Measurements from ENCODE around the gene CNBD2.

CNBD2 gene

DNA sequence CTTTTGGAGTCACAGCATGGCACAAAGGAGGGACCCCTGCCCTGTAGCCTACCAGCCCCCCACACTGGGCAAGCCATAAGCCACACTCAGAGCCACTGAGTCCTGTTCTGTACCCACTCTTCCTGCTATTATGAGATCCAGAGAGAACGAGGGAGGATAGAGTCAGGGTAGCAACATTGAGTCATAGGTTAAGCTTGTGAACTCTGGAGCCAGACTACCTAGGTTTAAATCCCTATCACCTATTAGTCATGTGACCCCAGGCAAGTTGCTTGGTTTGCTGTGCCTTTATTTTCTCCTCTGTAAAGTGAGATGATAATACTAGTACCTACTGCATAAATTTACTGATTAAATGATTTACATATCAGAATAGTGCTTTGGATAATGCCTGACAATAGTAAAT, 540 bp downstream of the CNBD2 start:
- H3K4me3 ChIP-seq (ENCODE audit: low read depth, low read length), result no peak overlapping the region
- TF ChIP-seq, protein P1, sequence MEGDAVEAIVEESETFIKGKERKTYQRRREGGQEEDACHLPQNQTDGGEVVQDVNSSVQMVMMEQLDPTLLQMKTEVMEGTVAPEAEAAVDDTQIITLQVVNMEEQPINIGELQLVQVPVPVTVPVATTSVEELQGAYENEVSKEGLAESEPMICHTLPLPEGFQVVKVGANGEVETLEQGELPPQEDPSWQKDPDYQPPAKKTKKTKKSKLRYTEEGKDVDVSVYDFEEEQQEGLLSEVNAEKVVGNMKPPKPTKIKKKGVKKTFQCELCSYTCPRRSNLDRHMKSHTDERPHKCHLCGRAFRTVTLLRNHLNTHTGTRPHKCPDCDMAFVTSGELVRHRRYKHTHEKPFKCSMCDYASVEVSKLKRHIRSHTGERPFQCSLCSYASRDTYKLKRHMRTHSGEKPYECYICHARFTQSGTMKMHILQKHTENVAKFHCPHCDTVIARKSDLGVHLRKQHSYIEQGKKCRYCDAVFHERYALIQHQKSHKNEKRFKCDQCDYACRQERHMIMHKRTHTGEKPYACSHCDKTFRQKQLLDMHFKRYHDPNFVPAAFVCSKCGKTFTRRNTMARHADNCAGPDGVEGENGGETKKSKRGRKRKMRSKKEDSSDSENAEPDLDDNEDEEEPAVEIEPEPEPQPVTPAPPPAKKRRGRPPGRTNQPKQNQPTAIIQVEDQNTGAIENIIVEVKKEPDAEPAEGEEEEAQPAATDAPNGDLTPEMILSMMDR (IDR thresholded peaks at IDR 0.05; ENCODE audit: insufficient read depth, low read length, missing control alignments), result no peak
- ChIA-PET CTCF (interaction anchor here (1.1 to 17.8 kb wide), 5 partner anchors 9 to 170 kb away, joined by 3 to 148 read pairs (median 5); partner anchors contain the start of gene SCAND1), POLR2A (interaction anchor here (0.7 to 1.8 kb wide), 2 partner anchors 15 to 572 kb away, joined by 3 to 4 read pairs; partner anchors contain the start of gene SCAND1)
- DNase-seq (ENCODE audit: low read depth, low spot score), result no peak

DNA sequence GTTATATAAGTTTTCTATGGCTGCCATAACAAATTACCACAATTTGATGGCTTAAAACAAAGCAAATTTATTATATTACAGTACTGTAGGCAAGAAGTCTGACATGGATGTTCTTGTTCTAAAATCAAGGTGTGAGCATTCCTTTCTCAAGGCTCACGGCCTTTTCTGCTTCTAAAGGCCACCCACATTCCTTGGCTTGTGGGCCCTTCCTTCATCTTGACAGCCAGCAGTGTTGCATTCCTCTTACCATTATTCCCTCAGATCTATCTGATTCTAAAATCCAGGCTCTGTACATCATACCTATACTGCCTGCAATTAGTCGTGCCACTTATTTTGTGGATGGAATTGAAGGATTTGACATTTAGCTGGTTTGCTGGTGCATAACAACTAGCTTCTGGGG, 3.6 kb downstream of the CNBD2 start:
- CTCF ChIA-PET, result interaction anchor here (0.7 to 17.8 kb wide), 5 partner anchors 10 to 23 kb away, joined by 3 to 148 read pairs (median 6); partner anchors contain the start of gene SCAND1
- DNase-seq (ENCODE audit: low read depth, low spot score), result no peak
- POLR2A ChIA-PET, result interaction anchor here (1.4 kb wide), 1 partner anchor 18 kb away, joined by 4 read pairs; the partner anchor contains the start of gene SCAND1
- H3K4me3 ChIP-seq (ENCODE audit: low read depth, low read length), result no peak overlapping the region
- TF ChIP-seq, protein P1 (IDR thresholded peaks at IDR 0.05; ENCODE audit: insufficient read depth, low read length, missing control alignments), result no peak

DNA sequence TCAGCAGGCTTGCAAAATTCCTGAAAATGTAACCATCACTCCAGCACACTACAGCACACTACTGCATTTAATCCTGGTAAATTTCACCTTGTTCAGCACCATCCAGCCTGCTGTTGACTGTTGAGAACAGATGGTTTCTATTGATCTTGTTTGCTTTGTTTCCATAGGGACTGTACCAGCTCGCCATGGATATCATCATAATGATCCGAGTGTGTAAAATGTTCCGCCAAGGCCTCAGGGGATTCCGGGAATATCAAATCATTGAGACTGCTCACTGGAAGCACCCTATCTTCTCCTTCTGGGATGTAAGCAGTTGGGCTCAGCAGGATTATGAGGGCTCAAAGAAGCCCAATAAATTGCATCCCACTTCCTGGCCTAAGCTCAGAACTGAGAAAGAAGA, 4.1 kb downstream of the CNBD2 start:
- POLR2A ChIA-PET, result interaction anchor here (1.4 kb wide), 1 partner anchor 19 kb away, joined by 4 read pairs; the partner anchor contains the start of gene SCAND1
- DNase-seq (ENCODE audit: low read depth, low spot score), result no peak
- TF ChIP-seq, protein P1 (IDR thresholded peaks at IDR 0.05; ENCODE audit: insufficient read depth, low read length, missing control alignments), result no peak
- no peak overlapping the region for H3K4me3 ChIP-seq (ENCODE audit: low read depth, low read length)
- CTCF ChIA-PET, result interaction anchor here (0.7 to 17.8 kb wide), 4 partner anchors 13 to 22 kb away, joined by 3 to 148 read pairs (median 15); partner anchors contain the start of gene SCAND1

DNA sequence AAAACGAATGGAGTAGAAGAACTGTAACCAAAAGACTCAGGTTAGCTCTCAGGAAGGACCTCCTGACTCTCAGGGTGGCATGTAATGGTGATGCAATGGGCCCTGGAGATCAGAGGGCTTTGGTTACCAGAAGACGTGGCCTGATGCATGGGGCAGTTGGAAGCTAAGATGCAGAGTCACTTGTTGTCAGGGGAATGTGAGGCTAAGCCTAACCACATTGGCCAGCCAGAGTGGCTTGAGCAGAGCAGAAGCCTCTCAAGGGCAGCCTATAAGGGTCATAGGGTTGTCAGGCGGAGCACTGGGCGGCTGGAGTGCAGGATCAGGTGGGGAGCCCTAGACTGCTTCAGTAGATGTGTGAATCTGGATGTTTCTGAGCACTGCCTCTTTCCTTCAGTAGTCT, 5.9 kb downstream of the CNBD2 start:
- DNase-seq (ENCODE audit: low read depth, low spot score), result no peak
- H3K4me3 ChIP-seq (ENCODE audit: low read depth, low read length), result no peak overlapping the region
- ChIA-PET POLR2A (no interaction called here), CTCF (interaction anchor here (0.9 to 17.8 kb wide), 3 partner anchors 18 to 228 kb away, joined by 3 to 148 read pairs (median 27); partner anchors contain the start of gene SCAND1)
- TF ChIP-seq, protein P1 (IDR thresholded peaks at IDR 0.05; ENCODE audit: insufficient read depth, low read length, missing control alignments), result no peak

DNA sequence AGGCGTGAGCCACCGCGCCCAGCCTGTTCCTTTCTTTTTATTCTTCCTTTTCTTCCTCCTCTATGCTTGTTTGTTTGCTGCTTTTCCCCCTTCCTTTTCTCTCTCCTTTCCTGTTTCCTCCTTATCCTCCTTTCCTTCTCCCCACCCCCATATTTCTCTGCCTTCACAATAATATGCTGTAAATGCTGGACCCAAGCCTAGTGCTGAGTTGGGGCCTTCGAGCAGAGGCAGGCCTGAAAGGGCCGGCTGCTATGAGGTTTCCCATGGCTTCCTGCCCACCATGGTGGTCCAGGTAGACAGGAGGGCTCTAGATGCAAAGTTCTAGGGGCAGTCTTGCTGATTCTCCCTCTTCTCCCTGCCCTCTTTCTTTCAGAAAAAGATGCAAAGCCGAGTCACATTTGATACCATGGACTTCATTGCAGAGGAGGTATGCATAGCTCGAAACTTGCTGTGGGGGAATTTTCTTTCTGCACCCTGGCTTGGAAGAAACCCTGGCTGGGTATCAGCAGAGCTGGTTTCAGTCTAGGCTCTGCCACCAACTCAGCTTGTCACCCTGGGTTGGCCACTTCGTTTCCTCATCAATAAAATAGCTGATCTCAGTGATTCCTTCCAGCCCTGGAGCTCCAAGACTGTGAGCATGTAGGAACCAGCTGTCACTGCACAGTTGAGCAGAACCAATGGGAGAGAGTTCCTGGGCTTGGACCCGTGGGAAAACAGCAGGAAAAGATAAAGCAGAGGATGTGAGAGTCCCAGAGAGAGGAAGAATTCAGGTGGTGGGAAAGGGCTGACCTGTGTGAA, 7.4 kb downstream of the CNBD2 start:
- ChIA-PET POLR2A (no interaction called here), CTCF (interaction anchor here (0.7 to 17.8 kb wide), 4 partner anchors 14 to 163 kb away, joined by 3 to 148 read pairs (median 75); partner anchors contain the start of gene SCAND1)
- no peak for DNase-seq (ENCODE audit: low read depth, low spot score)
- no peak overlapping the region for H3K4me3 ChIP-seq (ENCODE audit: low read depth, low read length)
- TF ChIP-seq, protein P1 (IDR thresholded peaks at IDR 0.05; ENCODE audit: insufficient read depth, low read length, missing control alignments), result no peak

DNA sequence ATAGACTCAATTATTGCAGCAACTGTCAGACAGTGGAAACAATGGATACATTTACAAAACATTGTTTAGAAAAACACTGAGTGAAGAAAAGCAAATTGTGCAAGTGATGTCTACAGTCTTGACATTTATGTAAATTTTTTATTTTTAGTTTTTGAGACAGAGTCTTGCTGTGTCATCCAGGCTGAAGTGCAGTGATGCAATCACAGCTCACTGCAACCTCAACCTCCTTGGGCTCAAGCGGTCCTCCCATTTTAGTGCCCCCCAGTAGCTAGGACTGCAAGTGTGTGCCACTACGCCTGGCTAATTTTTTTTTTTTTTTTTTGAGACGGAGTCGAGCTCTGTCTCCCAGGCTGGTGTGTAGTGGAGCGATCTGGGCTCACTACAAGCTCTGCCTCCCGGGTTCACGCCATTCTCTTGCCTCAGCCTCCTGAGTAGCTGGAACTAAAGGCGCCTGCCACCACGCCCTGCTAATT, 9.7 kb downstream of the CNBD2 start:
- POLR2A ChIA-PET, result interaction anchor here (0.6 to 0.7 kb wide), 2 partner anchors 234 to 483 kb away, joined by 3 read pairs; no protein-coding TSS in a partner anchor
- DNase-seq (ENCODE audit: low read depth, low spot score), result no peak
- no peak overlapping the region for H3K4me3 ChIP-seq (ENCODE audit: low read depth, low read length)
- TF ChIP-seq, protein P1 (IDR thresholded peaks at IDR 0.05; ENCODE audit: insufficient read depth, low read length, missing control alignments), result no peak
- CTCF ChIA-PET, result interaction anchor here (1.0 to 17.8 kb wide), 5 partner anchors 10 to 161 kb away, joined by 3 to 148 read pairs (median 22); partner anchors contain the start of genes CNBD2 and SCAND1

Measured in AG04449 (cell line).